DMS53 treated with DMSO at 0.1 percent for 48 hours (cell line): Measurements from ENCODE around the gene LYSMD1.

Experiments used
- DNase-seq: peaks from one replicate; lab custom pipeline; 2025; ENCODE audit not compliant: unreplicated experiment; lab: John Stamatoyannopoulos, UW

Gene LYSMD1

GRCh38 chr1:151142411-151143056 lies 23.2 kb downstream of the LYSMD1 start:
- DNase-seq = no peak

GRCh38 chr1:151137789-151138188 lies 27.9 kb downstream of the LYSMD1 start:
- DNase-seq = no peak

GRCh38 chr1:151135433-151136385 lies 30.0 kb downstream of the LYSMD1 start:
- no peak for DNase-seq

- no peak for DNase-seq
Measured at GRCh38 chr1:151134991-151135390, 30.7 kb downstream of the LYSMD1 start.

- peak; percentile 12 for DNase-seq
Measured at GRCh38 chr1:151134396-151134795, 31.3 kb downstream of the LYSMD1 start.

GRCh38 chr1:151133018-151133806 lies 32.5 kb downstream of the LYSMD1 start:
- DNase-seq = no peak

GRCh38 chr1:151132335-151133017 lies 33.2 kb downstream of the LYSMD1 start:
- DNase-seq = no peak

GRCh38 chr1:151131701-151132334 lies 33.9 kb downstream of the LYSMD1 start:
- peak; percentile 33 for DNase-seq

- peak; percentile 81 for DNase-seq
Measured at GRCh38 chr1:151130987-151131586, 34.6 kb downstream of the LYSMD1 start.

- DNase-seq = no peak
Measured at GRCh38 chr1:151128800-151129199, 36.9 kb downstream of the LYSMD1 start.

- DNase-seq = no peak
Measured at GRCh38 chr1:151124763-151125403, 40.8 kb downstream of the LYSMD1 start.

- DNase-seq = no peak
Measured at GRCh38 chr1:151113877-151114276, 51.8 kb downstream of the LYSMD1 start.
